MCF 10A (cell line): ENCODE results near the gene TCP1. TPM values are rescaled to one million over a fixed set of nuclear protein-coding genes. Genes with fewer than 3 reads are reported as not detected.

Source experiments
- BruUV-seq: library from RNA; stranded (reverse); fragments of 400-500 nt; replicated peaks from 2 replicates; lab custom pipeline; 2021; lab: Mats Ljungman, UMichigan
- CTCF ChIA-PET: fragments of 300-600 bp; sonication (Branson Sonifier 250); formaldehyde crosslinking; extraction: SDS; loops from one replicate; lab custom pipeline; 2021; ENCODE audit warnings: antibody characterized with exemption, inconsistent platforms; lab: Yijun Ruan, JAX
- POLR2A ChIA-PET: fragments of 300-600, 350-650 bp; sonication (Branson Sonifier 250); formaldehyde crosslinking; extraction: SDS; loops from one replicate; lab custom pipeline; 2020; ENCODE audit warnings: antibody characterized with exemption, inconsistent platforms; lab: Yijun Ruan, JAX
- DNase-seq: peaks from one replicate; pipeline ENCODE4 v3.0.0-alpha.2; 2018; ENCODE audit not compliant: unreplicated experiment
- H3K27ac Mint-ChIP-seq: one replicate; pipeline ENCODE4 v1.8.0; 2022; ENCODE audit warnings: mild to moderate bottlenecking, low read depth, mixed read lengths; ENCODE audit not compliant: unreplicated experiment
- H3K27me3 Mint-ChIP-seq: one replicate; pipeline ENCODE4 v1.8.0; 2022; ENCODE audit warnings: mixed read lengths; ENCODE audit not compliant: insufficient read depth, unreplicated experiment
- H3K36me3 Mint-ChIP-seq: one replicate; pipeline ENCODE4 v1.8.0; 2022; ENCODE audit warnings: mild to moderate bottlenecking, moderate library complexity, mixed read lengths; ENCODE audit not compliant: insufficient read depth, unreplicated experiment
- H3K4me1 Mint-ChIP-seq: one replicate; pipeline ENCODE4 v1.8.0; 2022; ENCODE audit warnings: mixed read lengths; ENCODE audit not compliant: insufficient read depth, unreplicated experiment
- H3K4me3 Mint-ChIP-seq: one replicate; pipeline ENCODE4 v1.8.0; 2022; ENCODE audit warnings: mild to moderate bottlenecking, moderate library complexity, mixed read lengths; ENCODE audit not compliant: unreplicated experiment
- H3K9me3 Mint-ChIP-seq: one replicate; pipeline ENCODE4 v1.8.0; 2022; ENCODE audit warnings: mixed read lengths; ENCODE audit not compliant: unreplicated experiment
- intact Hi-C: fragments of 100-400 bp; cut with micrococcal nuclease; formaldehyde crosslinking; loops from 2 replicates; pipeline ENCODE4 v1.14.1; 2022
- total RNA-seq: library from RNA; stranded (reverse); gene quantifications from 2 replicates; pipeline ENCODE4 v1.2.3, GENCODE V29; 2022
- TF ChIP-seq, protein P1 (sequence below): fragments of 200-600 bp; IDR thresholded peaks from one replicate; pipeline ENCODE4 v1.8.0; 2022; ENCODE audit warnings: antibody characterized with exemption, mild to moderate bottlenecking; ENCODE audit not compliant: unreplicated experiment

The TCP1 gene
- total RNA-seq, 1 experiment from 2014 or later, result 351 TPM

DNA sequence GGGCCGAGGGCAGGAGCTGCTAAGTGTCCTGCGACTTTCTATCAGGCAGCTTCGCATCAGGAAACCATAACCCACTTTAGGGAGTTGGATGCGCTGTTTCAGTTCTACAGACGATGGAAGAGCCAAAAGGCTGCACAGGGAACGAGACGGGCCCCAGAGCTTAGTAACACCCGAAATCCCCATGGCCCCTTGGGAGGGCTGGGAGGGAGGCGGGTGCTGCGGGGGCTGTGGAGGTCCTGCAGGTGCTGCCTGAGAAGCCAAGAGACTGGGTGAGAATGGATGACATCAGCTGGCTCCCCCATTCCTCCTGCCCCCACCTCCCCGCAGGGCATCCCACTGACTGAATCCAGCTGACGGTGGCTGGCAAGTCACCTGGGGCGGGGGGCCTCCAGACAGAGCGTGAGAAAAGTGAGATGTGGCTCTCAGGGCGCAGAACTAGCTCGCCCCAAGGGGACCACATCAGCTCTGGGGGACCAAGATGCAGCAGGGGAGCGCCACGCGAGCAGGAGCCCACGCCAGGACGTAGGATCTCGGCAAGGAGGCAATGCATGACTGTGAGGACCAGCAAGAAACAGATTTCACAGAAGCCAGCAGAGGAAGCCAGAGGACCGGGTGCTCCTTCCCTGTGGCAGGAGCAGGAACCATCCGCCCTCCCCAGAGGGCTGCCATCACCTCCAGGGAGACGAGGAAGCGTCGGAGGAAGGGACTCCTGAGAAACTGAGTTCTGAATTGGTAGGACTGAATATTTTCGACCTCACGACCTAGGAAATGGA lies 47.5 kb upstream of the TCP1 start:
- POLR2A ChIA-PET, result no interaction called here
- TF ChIP-seq, protein P1, sequence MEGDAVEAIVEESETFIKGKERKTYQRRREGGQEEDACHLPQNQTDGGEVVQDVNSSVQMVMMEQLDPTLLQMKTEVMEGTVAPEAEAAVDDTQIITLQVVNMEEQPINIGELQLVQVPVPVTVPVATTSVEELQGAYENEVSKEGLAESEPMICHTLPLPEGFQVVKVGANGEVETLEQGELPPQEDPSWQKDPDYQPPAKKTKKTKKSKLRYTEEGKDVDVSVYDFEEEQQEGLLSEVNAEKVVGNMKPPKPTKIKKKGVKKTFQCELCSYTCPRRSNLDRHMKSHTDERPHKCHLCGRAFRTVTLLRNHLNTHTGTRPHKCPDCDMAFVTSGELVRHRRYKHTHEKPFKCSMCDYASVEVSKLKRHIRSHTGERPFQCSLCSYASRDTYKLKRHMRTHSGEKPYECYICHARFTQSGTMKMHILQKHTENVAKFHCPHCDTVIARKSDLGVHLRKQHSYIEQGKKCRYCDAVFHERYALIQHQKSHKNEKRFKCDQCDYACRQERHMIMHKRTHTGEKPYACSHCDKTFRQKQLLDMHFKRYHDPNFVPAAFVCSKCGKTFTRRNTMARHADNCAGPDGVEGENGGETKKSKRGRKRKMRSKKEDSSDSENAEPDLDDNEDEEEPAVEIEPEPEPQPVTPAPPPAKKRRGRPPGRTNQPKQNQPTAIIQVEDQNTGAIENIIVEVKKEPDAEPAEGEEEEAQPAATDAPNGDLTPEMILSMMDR, result no peak

DNA sequence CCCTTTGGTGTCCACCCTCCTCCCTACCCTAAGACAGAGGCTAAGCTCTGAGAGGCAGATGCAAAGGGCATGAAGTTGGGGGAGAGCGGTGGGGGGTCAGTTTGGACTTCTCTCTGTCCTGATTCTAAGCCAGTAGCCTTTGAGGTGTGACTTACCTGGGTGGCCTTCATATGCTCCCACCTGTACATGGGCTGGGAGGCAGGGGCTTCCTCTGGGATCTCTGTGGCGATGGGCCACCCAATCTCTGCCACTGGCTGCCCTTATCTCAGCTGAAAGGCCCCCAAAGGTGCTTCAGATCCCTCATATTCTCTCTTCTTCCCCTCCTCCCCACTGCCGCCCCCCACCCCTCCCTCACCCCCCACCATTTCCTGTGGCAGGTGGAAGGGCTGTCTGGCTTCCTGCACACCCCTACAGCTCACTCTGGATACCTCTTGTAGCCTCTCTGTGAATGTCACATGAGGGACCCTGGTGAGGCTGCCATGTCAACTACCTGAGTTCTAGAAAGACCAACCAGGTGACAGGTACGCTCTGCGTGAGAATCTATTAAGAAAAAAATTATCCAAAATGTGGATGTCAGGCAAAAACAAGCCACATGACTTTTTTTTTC lies 44.7 kb upstream of the TCP1 start:
- ChIA-PET CTCF (interaction anchor here (1.1 to 1.5 kb wide), 3 partner anchors 13 to 43 kb away, joined by 3 to 4 read pairs (median 3); no protein-coding TSS in a partner anchor), POLR2A (interaction anchor here (0.8 to 1.2 kb wide), 2 partner anchors 12 to 13 kb away, joined by 3 to 4 read pairs; no protein-coding TSS in a partner anchor)
- DNase-seq, result no peak
- intact Hi-C loops, result no loop called here
- TF ChIP-seq, protein P1, result no peak
- Mint-ChIP-seq H3K36me3 (no peaks in the 10 kb centered on the region), H3K4me1 (no peaks in the 10 kb centered on the region), H3K27me3 (peaks cover 18% of the 10 kb centered on the region), H3K4me3 (no peak overlapping the region), H3K9me3 (no peaks in the 10 kb centered on the region), H3K27ac (no peak overlapping the region)
- no TSS peak for BruUV-seq

More for the DNA sequence above, 47.5 kb upstream of the TCP1 start:
- intact Hi-C loops, result no loop called here
- no peaks in the 10 kb centered on the region for H3K27me3 Mint-ChIP-seq
- no peaks in the 10 kb centered on the region for H3K9me3 Mint-ChIP-seq
- no peaks in the 10 kb centered on the region for H3K4me1 Mint-ChIP-seq
- no peak overlapping the region for H3K4me3 Mint-ChIP-seq
- CTCF ChIA-PET, result interaction anchor here (0.9 kb wide), 1 partner anchor 15 kb away, joined by 4 read pairs; no protein-coding TSS in a partner anchor
- no peak overlapping the region for H3K27ac Mint-ChIP-seq
- BruUV-seq, result no TSS peak
- no peak for DNase-seq
- no peaks in the 10 kb centered on the region for H3K36me3 Mint-ChIP-seq

DNA sequence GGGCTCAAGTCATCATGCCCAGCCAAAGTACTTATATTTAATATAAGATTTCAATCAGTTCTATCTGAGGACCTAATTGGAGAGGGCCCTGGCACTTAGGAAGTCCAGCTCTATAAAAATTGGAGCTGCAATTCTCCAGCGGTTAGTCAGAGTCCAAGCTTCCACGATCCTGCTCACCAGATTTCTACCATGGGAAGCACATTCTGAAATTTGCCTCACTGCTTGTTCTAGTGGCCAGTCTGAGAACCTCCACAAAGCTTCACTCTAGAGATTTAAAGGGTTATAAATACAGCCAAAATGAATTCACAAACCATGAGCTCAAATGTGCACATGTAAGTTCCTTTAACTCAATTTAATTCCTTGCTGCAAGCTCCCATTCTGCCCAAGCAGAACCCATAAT lies 44.2 kb upstream of the TCP1 start:
- DNase-seq, result no peak
- Mint-ChIP-seq H3K4me3 (no peak overlapping the region), H3K27ac (no peak overlapping the region), H3K27me3 (peaks cover 18% of the 10 kb centered on the region), H3K9me3 (no peaks in the 10 kb centered on the region), H3K4me1 (no peaks in the 10 kb centered on the region), H3K36me3 (no peaks in the 10 kb centered on the region)
- ChIA-PET CTCF (interaction anchor here (1.0 to 1.5 kb wide), 3 partner anchors 13 to 43 kb away, joined by 3 to 4 read pairs (median 4); no protein-coding TSS in a partner anchor), POLR2A (no interaction called here)
- BruUV-seq, result no TSS peak
- TF ChIP-seq, protein P1, result no peak
- intact Hi-C loops, result no loop called here

DNA sequence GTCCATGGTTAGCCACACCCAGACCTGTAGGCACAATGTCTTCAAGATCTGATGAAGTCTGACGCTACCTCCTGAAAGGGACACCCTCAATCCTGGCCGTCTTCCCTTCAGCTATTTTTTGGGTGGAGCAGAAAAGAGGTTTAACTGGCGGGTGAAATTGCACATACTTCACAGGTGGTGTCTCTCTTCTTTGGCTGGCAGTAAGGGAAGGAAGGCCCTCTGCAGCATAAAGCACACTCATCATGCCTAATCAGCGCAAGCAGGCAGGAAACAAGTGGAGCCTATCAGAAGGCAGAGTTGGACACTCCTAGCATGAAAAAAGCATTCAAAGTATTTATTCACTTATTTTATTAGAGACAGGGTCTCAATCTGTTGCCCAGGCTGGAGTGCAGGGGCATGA lies 43.5 kb upstream of the TCP1 start:
- Mint-ChIP-seq H3K36me3 (no peaks in the 10 kb centered on the region), H3K4me3 (no peak overlapping the region), H3K4me1 (no peaks in the 10 kb centered on the region), H3K9me3 (no peaks in the 10 kb centered on the region), H3K27ac (no peak overlapping the region), H3K27me3 (peaks cover 18% of the 10 kb centered on the region)
- CTCF ChIA-PET, result interaction anchor here (1.0 to 1.5 kb wide), 3 partner anchors 14 to 42 kb away, joined by 3 to 4 read pairs (median 4); no protein-coding TSS in a partner anchor
- TF ChIP-seq, protein P1, result no peak
- no TSS peak for BruUV-seq
- intact Hi-C loops, result no loop called here
- POLR2A ChIA-PET, result interaction anchor here (0.7 kb wide), 1 partner anchor 12 kb away, joined by 3 read pairs; no protein-coding TSS in a partner anchor
- DNase-seq, result no peak
